ENCODE measurements around the gene C3orf20.
A peak's percentile ranks its signal among the peaks of the same experiment; 100 is the strongest.
"Not testable (repeated sequence)": the region's sequence is repeated elsewhere in the genome, so short reads cannot be mapped to it uniquely, and the experiment has no call there.

The C3orf20 gene

GRCh38 chr3:14802381-14802731 lies 127.4 kb downstream of the C3orf20 start:
- no peak for DNase-seq

- no peak for DNase-seq
Observed at GRCh38 chr3:14803101-14803980, 128.4 kb downstream of the C3orf20 start.

- no peak for DNase-seq
Observed at GRCh38 chr3:14803981-14804834, 129.3 kb downstream of the C3orf20 start.

GRCh38 chr3:14804835-14805780 lies 130.2 kb downstream of the C3orf20 start:
- no peak for DNase-seq

- no peak for DNase-seq
Observed at GRCh38 chr3:14805961-14806537, 131.1 kb downstream of the C3orf20 start.

GRCh38 chr3:14806641-14807263 lies 131.8 kb downstream of the C3orf20 start:
- no peak for DNase-seq

- DNase-seq: no peak
Observed at GRCh38 chr3:14808025-14808424, 133.1 kb downstream of the C3orf20 start.

GRCh38 chr3:14808502-14809266 lies 133.7 kb downstream of the C3orf20 start:
- DNase-seq: no peak

- not testable (repeated sequence) for DNase-seq
Observed at GRCh38 chr3:14809611-14810010, 134.7 kb downstream of the C3orf20 start.

- peak; percentile 68 for DNase-seq
Observed at GRCh38 chr3:14810070-14810791, 135.3 kb downstream of the C3orf20 start.

GRCh38 chr3:14810801-14811661 lies 136.1 kb downstream of the C3orf20 start:
- DNase-seq: peak; percentile 43

- peak; percentile 49 for DNase-seq
Observed at GRCh38 chr3:14811684-14812083, 136.7 kb downstream of the C3orf20 start.

GRCh38 chr3:14812196-14812790 lies 137.4 kb downstream of the C3orf20 start:
- no peak for DNase-seq

- DNase-seq: no peak
Observed at GRCh38 chr3:14814411-14814871, 139.5 kb downstream of the C3orf20 start.

- no peak for DNase-seq
Observed at GRCh38 chr3:14816359-14816758, 141.4 kb downstream of the C3orf20 start.

GRCh38 chr3:14818804-14819500 lies 144.0 kb downstream of the C3orf20 start, which contains the start of gene FGD5:
FGD5 (plus strand) TSS chr3:14818962; CDS start chr3:14819072, 110 bp downstream.
- DNase-seq: no peak

GRCh38 chr3:14819671-14820070 lies 144.7 kb downstream of the C3orf20 start:
- no peak for DNase-seq

- DNase-seq: no peak
Observed at GRCh38 chr3:14820156-14820555, 145.2 kb downstream of the C3orf20 start.
